Panc1 (cell line): Measurements from ENCODE around the gene COL4A3. TPM values are rescaled to one million over a fixed set of nuclear protein-coding genes. Genes with fewer than 3 reads are reported as not detected.

Experiments used
- ATAC-seq: fragments of 200-7000 bp; cut with Tn5 transposase; 2 replicates; pipeline ENCODE4 v1.9.1; 2020; ENCODE audit warnings: mild to moderate bottlenecking, moderate library complexity
- BruUV-seq: library from RNA; stranded (reverse); fragments of 400-500 nt; replicated peaks from 2 replicates; lab custom pipeline; 2021; lab: Mats Ljungman, UMichigan
- CTCF ChIA-PET: fragments of 300-600 bp; sonication (Branson Sonifier 250); formaldehyde crosslinking; loops from one replicate; lab custom pipeline; 2022; ENCODE audit warnings: antibody characterized with exemption; lab: Charles Lee
- POLR2A ChIA-PET: fragments of 300-600 bp; sonication (Branson Sonifier 250); formaldehyde crosslinking; loops from one replicate; lab custom pipeline; 2022; ENCODE audit warnings: antibody characterized with exemption; lab: Charles Lee
- DNase-seq: peaks from one replicate; pipeline ENCODE4 v3.0.0-alpha.2; 2010; ENCODE audit warnings: low read depth, low spot score
- H3K27ac ChIP-seq: 2 replicates; pipeline ENCODE4 v1.5.1; 2011; ENCODE audit warnings: mild to moderate bottlenecking, low read length, inconsistent platforms
- H3K27me3 ChIP-seq: fragments of 200-500 bp; sonication (Bioruptor generic); 2 replicates; pipeline ENCODE4 v1.6.0; 2014; ENCODE audit warnings: low read length, inconsistent platforms; ENCODE audit not compliant: control insufficient read depth, insufficient read depth
- H3K36me3 ChIP-seq: fragments of 200-500 bp; sonication (Bioruptor generic); 2 replicates; pipeline ENCODE4 v1.5.1; 2014; ENCODE audit warnings: inconsistent platforms, mild to moderate bottlenecking, low read length, moderate library complexity; ENCODE audit not compliant: control insufficient read depth, insufficient read depth
- H3K4me1 ChIP-seq: 2 replicates; pipeline ENCODE4 v1.5.1; 2011; ENCODE audit warnings: inconsistent platforms, mild to moderate bottlenecking, low read length, moderate library complexity; ENCODE audit not compliant: control insufficient read depth, insufficient read depth
- H3K4me3 ChIP-seq, 2 experiments: 2 replicates each; pipeline ENCODE4 v1.5.1; 2011 to 2012; ENCODE audit warnings: low read depth in 2 of 2, low read length in 2 of 2, mild to moderate bottlenecking in 2 of 2, inconsistent platforms in 1 of 2, moderate library complexity in 1 of 2
- H3K9me3 ChIP-seq: fragments of 200-500 bp; sonication (Bioruptor generic); 2 replicates; pipeline ENCODE4 v1.5.1; 2014; ENCODE audit warnings: low read depth, mild to moderate bottlenecking, inconsistent platforms, low read length, moderate library complexity; ENCODE audit not compliant: control insufficient read depth, insufficient read depth
- CTCF ChIP-seq: fragments of 450-650 bp; IDR thresholded peaks from 2 replicates; pipeline ENCODE4 v1.5.1; 2017; ENCODE audit warnings: mild to moderate bottlenecking
- POLR2AphosphoS5 ChIP-seq: IDR thresholded peaks from 2 replicates; pipeline ENCODE4 v1.6.1; 2012; ENCODE audit warnings: mild to moderate bottlenecking, low read depth, low read length, moderate library complexity
- SIN3A ChIP-seq: IDR thresholded peaks from 2 replicates; pipeline ENCODE4 v1.6.1; 2012; ENCODE audit warnings: low read depth, mild to moderate bottlenecking, low read length, moderate library complexity, borderline replicate concordance; ENCODE audit not compliant: insufficient read depth
- TCF7L2 ChIP-seq: IDR thresholded peaks from 2 replicates; pipeline ENCODE4 v1.6.1; 2011; ENCODE audit warnings: mild to moderate bottlenecking, low read depth, low read length, inconsistent platforms
- in situ Hi-C: cut with HindIII; loops from 2 replicates; pipeline ENCODE4 v1.10.0; 2016; ENCODE audit warnings: low sequenced_read_pairs, low pct_unique_long_range_greater_than_20kb
- intact Hi-C: fragments of 100-400 bp; cut with micrococcal nuclease; formaldehyde crosslinking; loops from one replicate; pipeline ENCODE4 v1.10.0; 2022; ENCODE audit not compliant: unreplicated experiment
- total RNA-seq: library from RNA; stranded (reverse); gene quantifications from one replicate; pipeline ENCODE4 v1.2.1, GENCODE V29; 2021; ENCODE audit not compliant: unreplicated experiment
- TF ChIP-seq, protein P1 (sequence below), 2 experiments: IDR thresholded peaks; 2 replicates each; pipeline ENCODE4 v1.6.1; 2011 to 2012; ENCODE audit warnings: low read depth in 2 of 2, control low read depth in 1 of 2, low read length in 1 of 2, mild to moderate bottlenecking in 1 of 2, moderate library complexity in 1 of 2; ENCODE audit not compliant: insufficient read depth in 1 of 2

The COL4A3 gene
- total RNA-seq, 1 experiment from 2014 or later, result 0.18 TPM

DNA sequence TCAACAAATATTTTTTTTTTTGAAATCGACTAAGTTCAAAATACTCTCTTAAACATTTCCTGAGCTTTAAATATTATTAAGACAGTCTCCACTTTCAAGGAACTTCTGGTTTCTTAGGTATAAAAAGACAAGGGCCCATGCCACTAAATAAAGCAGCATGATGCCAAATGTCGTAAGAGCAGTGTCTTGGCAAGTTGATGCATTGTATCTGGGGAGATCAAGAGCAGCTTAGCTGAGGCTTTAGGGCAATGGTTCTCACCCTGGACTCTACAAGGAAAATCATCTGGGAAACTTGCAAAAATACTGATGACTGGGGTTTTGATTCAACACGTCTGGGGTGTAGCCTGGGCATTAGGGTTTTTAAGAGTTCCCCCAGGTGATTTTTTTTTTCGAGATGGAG, 41.3 kb downstream of the COL4A3 start:
- in situ Hi-C loops, result no loop called here
- H3K4me1 ChIP-seq, result no peaks in the 10 kb centered on the region
- H3K36me3 ChIP-seq, result no peaks in the 10 kb centered on the region
- ChIA-PET POLR2A (no interaction called here), CTCF (no interaction called here)
- no peak overlapping the region for H3K4me3 ChIP-seq
- H3K27ac ChIP-seq, result no peak overlapping the region
- ATAC-seq, result no peak
- no peak for DNase-seq
- intact Hi-C loops, result no loop called here
- TF ChIP-seq CTCF, result no peak
- TF ChIP-seq SIN3A, result no peak
- TF ChIP-seq TCF7L2, result no peak
- TF ChIP-seq, protein P1, sequence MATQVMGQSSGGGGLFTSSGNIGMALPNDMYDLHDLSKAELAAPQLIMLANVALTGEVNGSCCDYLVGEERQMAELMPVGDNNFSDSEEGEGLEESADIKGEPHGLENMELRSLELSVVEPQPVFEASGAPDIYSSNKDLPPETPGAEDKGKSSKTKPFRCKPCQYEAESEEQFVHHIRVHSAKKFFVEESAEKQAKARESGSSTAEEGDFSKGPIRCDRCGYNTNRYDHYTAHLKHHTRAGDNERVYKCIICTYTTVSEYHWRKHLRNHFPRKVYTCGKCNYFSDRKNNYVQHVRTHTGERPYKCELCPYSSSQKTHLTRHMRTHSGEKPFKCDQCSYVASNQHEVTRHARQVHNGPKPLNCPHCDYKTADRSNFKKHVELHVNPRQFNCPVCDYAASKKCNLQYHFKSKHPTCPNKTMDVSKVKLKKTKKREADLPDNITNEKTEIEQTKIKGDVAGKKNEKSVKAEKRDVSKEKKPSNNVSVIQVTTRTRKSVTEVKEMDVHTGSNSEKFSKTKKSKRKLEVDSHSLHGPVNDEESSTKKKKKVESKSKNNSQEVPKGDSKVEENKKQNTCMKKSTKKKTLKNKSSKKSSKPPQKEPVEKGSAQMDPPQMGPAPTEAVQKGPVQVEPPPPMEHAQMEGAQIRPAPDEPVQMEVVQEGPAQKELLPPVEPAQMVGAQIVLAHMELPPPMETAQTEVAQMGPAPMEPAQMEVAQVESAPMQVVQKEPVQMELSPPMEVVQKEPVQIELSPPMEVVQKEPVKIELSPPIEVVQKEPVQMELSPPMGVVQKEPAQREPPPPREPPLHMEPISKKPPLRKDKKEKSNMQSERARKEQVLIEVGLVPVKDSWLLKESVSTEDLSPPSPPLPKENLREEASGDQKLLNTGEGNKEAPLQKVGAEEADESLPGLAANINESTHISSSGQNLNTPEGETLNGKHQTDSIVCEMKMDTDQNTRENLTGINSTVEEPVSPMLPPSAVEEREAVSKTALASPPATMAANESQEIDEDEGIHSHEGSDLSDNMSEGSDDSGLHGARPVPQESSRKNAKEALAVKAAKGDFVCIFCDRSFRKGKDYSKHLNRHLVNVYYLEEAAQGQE (IDR thresholded peaks at IDR 0.05; ENCODE audit: insufficient read depth in 1 of 2, low read depth in 2 of 2, low read length in 1 of 2), result no peak
- no peak for TF ChIP-seq POLR2AphosphoS5
- H3K9me3 ChIP-seq, result no peaks in the 10 kb centered on the region
- H3K27me3 ChIP-seq, result no peaks in the 10 kb centered on the region
- no TSS peak for BruUV-seq

DNA sequence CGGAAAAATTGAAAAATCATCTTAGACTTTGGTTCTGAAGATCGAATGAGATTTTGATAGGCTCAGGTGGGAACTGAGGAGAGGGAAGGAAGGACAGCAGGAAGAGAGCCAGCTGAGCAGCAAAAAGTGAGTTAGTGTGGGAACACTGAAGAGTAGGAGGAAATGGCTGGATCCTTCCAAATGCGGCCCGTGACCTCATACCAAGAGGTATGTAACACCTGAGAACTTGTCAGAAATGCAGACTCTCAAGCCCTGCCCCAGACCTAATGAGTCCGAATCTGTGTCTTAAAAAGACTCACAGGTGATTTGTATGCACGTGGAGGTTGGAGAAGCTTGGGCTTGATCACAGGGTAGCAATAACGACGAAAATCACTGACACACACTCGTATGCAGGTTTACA, 42.0 kb downstream of the COL4A3 start:
- ChIA-PET POLR2A (no interaction called here), CTCF (no interaction called here)
- Histone ChIP-seq H3K36me3 (no peaks in the 10 kb centered on the region), H3K27ac (no peak overlapping the region), H3K4me3 (no peak overlapping the region), H3K4me1 (no peaks in the 10 kb centered on the region), H3K27me3 (no peaks in the 10 kb centered on the region), H3K9me3 (no peaks in the 10 kb centered on the region)
- no peak for DNase-seq
- TF ChIP-seq, protein P1 (IDR thresholded peaks at IDR 0.05; ENCODE audit: insufficient read depth in 1 of 2, low read depth in 2 of 2, low read length in 1 of 2), result no peak
- TF ChIP-seq CTCF, result no peak
- TF ChIP-seq SIN3A, result no peak
- TF ChIP-seq POLR2AphosphoS5, result no peak
- no peak for TF ChIP-seq TCF7L2
- no peak for ATAC-seq
- intact Hi-C loops, result no loop called here
- in situ Hi-C loops, result no loop called here
- no TSS peak for BruUV-seq
